K562 (cell line): ENCODE data around the gene SLC7A14. TPM values are rescaled to one million over a fixed set of nuclear protein-coding genes. Genes with fewer than 3 reads are reported as not detected.

Experiments
- ATAC-seq: fragments of 200-7000 bp; cut with Tn5 transposase; 3 replicates; pipeline ENCODE4 v1.9.1; 2020; ENCODE audit warnings: moderate library complexity
- BruUV-seq: library from RNA; stranded (reverse); fragments of 400-500 nt; replicated peaks from 2 replicates; lab custom pipeline; 2021; lab: Mats Ljungman, UMichigan
- CTCF ChIA-PET: fragments of 300-600 bp; formaldehyde crosslinking; extraction: SDS; loops from one replicate; lab custom pipeline; 2021; ENCODE audit warnings: low intra/inter-chr PET ratio; lab: Yijun Ruan, JAX
- POLR2A ChIA-PET: fragments of 300-600, 350-650 bp; sonication (Branson Sonifier 250); formaldehyde crosslinking; extraction: SDS; loops from one replicate; lab custom pipeline; 2021; ENCODE audit warnings: antibody characterized with exemption, inconsistent platforms; lab: Yijun Ruan, JAX
- DNase-seq, 4 experiments: peaks; one replicate each; pipeline versions ENCODE4 v3.0.0 to v3.0.0-alpha.2; 2011 to 2018; ENCODE audit warnings: low spot score in 3 of 4, mixed read lengths in 3 of 4; ENCODE audit errors: extremely low read depth in 1 of 4
- FAIRE-seq: peaks from 2 replicates; lab custom pipeline; 2011; peaks lifted over from hg19 to GRCh38; lab: Jason Lieb, UNC
- H2AFZ ChIP-seq: 2 replicates; pipeline ENCODE4 v1.6.0; 2011; ENCODE audit warnings: low read depth, low read length, control low read depth, inconsistent platforms
- H3K27ac ChIP-seq: fragments of 200-600 bp; 3 replicates; pipeline ENCODE4 v1.8.0; 2011; ENCODE audit warnings: low read depth, mild to moderate bottlenecking, control low read depth, inconsistent platforms, low read length, moderate library complexity, mixed read lengths; ENCODE audit errors: extremely low read depth
- H3K27me3 ChIP-seq, 2 experiments: fragments of 300-600 bp in 1 of 2; 2 replicates in 1 of 2; 3 replicates in 1 of 2; pipeline versions ENCODE4 v1.6.0 to v1.8.0; 2011; ENCODE audit warnings: inconsistent platforms in 2 of 2, low read length in 2 of 2, mild to moderate bottlenecking in 1 of 2, mixed read lengths in 1 of 2, moderate library complexity in 1 of 2; ENCODE audit not compliant: control insufficient read depth in 2 of 2, insufficient read depth in 2 of 2
- H3K36me3 ChIP-seq: fragments of 300-600 bp; 3 replicates; pipeline ENCODE4 v1.8.0; 2011; ENCODE audit warnings: mild to moderate bottlenecking, low read length, inconsistent platforms; ENCODE audit not compliant: control insufficient read depth, insufficient read depth
- H3K4me1 ChIP-seq, 2 experiments: fragments of 200-600 bp in 1 of 2; replicated peaks in 1 of 2; 2 replicates in 1 of 2; 3 replicates in 1 of 2; pipeline versions ENCODE4 v1.5.1 to v1.8.0; 2011; ENCODE audit warnings: inconsistent platforms in 2 of 2, low read length in 2 of 2, mild to moderate bottlenecking in 1 of 2, mixed read lengths in 1 of 2, moderate library complexity in 1 of 2; ENCODE audit not compliant: control insufficient read depth in 2 of 2, insufficient read depth in 2 of 2
- H3K4me2 ChIP-seq: 2 replicates; pipeline ENCODE4 v1.6.1; 2011; ENCODE audit warnings: low read length, control low read depth, inconsistent platforms, mixed read lengths; ENCODE audit not compliant: insufficient read depth
- H3K4me3 ChIP-seq: fragments of 200-600 bp; sonication (generic), shearing (Covaris generic); 2 replicates; pipeline ENCODE4 v1.5.1; 2016; ENCODE audit warnings: control low read depth, inconsistent platforms
- H3K79me2 ChIP-seq: fragments of 200-600 bp; 3 replicates; pipeline ENCODE4 v1.8.0; 2011; ENCODE audit warnings: low read length, inconsistent platforms; ENCODE audit not compliant: control insufficient read depth, insufficient read depth
- H3K9ac ChIP-seq, 2 experiments: 2 replicates each; pipeline versions ENCODE4 v1.6.0 to v1.6.1; 2011; ENCODE audit warnings: low read depth in 2 of 2, low read length in 2 of 2, control low read depth in 1 of 2, inconsistent platforms in 1 of 2, mild to moderate bottlenecking in 1 of 2, mixed read lengths in 1 of 2; ENCODE audit not compliant: insufficient read depth in 1 of 2
- H3K9me1 ChIP-seq: one replicate; pipeline ENCODE4 v1.6.0; 2011; ENCODE audit warnings: inconsistent platforms, mild to moderate bottlenecking, low read length, moderate library complexity; ENCODE audit not compliant: control insufficient read depth, insufficient read depth
- H3K9me3 ChIP-seq: replicated peaks from 2 replicates; pipeline ENCODE4 v1.5.1; 2011; ENCODE audit warnings: low read depth, low read length, inconsistent platforms; ENCODE audit not compliant: control insufficient read depth, insufficient read depth
- H4K20me1 ChIP-seq: replicated peaks from 2 replicates; pipeline ENCODE4 v1.6.1; 2011; ENCODE audit warnings: low read length, inconsistent platforms, mixed read lengths; ENCODE audit not compliant: control insufficient read depth, insufficient read depth
- ARID4B ChIP-seq: sonication (generic); formaldehyde crosslinking; IDR thresholded peaks from 2 replicates; pipeline ENCODE4 v1.8.0; 2022; ENCODE audit warnings: mild to moderate bottlenecking, missing genetic modification reagents
- C11orf30 ChIP-seq: fragments of 450-650 bp; IDR thresholded peaks from 2 replicates; pipeline ENCODE4 v1.6.1; 2016; ENCODE audit warnings: low read depth, mild to moderate bottlenecking
- CAMTA2 ChIP-seq: fragments of 250-450 bp; sonication (Bioruptor Pico); conservative IDR thresholded peaks from 2 replicates; pipeline ENCODE4 v1.5.1; 2022
- FUS ChIP-seq: fragments of 200-400 bp; formaldehyde crosslinking; optimal IDR thresholded peaks from 2 replicates; pipeline ENCODE3; 2017; ENCODE audit warnings: low read depth, low read length
- HMG20A ChIP-seq: fragments of 450-650 bp; formaldehyde crosslinking; conservative IDR thresholded peaks from 2 replicates; pipeline ENCODE4 v1.4.0; 2020; ENCODE audit warnings: mild to moderate bottlenecking, mixed read lengths
- MAFG ChIP-seq: fragments of 450-650 bp; conservative IDR thresholded peaks from 2 replicates; pipeline ENCODE4 v1.6.1; 2016; ENCODE audit warnings: missing genetic modification characterization, missing compliant biosample characterization
- NFRKB ChIP-seq: fragments of 450-650 bp; IDR thresholded peaks from 2 replicates; pipeline ENCODE4 v1.6.1; 2016; ENCODE audit warnings: low read depth
- TCF7L2 ChIP-seq: fragments of 150-350 bp; IDR thresholded peaks from 2 replicates; pipeline ENCODE4 v1.6.1; 2016; ENCODE audit warnings: low read depth, mild to moderate bottlenecking, low read length, moderate library complexity
- ZFP91 ChIP-seq: sonication (generic); formaldehyde crosslinking; IDR thresholded peaks from 2 replicates; pipeline ENCODE4 v1.8.0; 2022; ENCODE audit warnings: mild to moderate bottlenecking, missing genetic modification reagents
- ZKSCAN3 ChIP-seq: fragments of 250-450 bp; sonication (Bioruptor Pico); IDR thresholded peaks from 2 replicates; pipeline ENCODE4 v1.4.0; 2020
- ZNF316 ChIP-seq: fragments of 450-650 bp; IDR thresholded peaks from 2 replicates; pipeline ENCODE4 v1.6.1; 2016
- WGBS: fragments of 100-300 bp; shearing (Covaris generic); methylation state at CpG from one replicate; pipeline ENCODE4 v1.1.6; 2016; ENCODE audit warnings: low coverage, mixed read lengths; ENCODE audit not compliant: insufficient coverage; ENCODE audit errors: missing lambda C conversion rate; 5-methylcytosine and 5-hydroxymethylcytosine counted together
- in situ Hi-C: fragments of 300-500 bp; cut with MboI; formaldehyde crosslinking; loops from 4 replicates; pipeline ENCODE4 v1.15.0; 2018; ENCODE audit warnings: inconsistent platforms, mixed read lengths
- intact Hi-C: fragments of 100-400 bp; cut with micrococcal nuclease; formaldehyde crosslinking; loops from 2 replicates; pipeline ENCODE4 v1.14.2; 2022
- polyA plus RNA-seq, 8 experiments: library from polyadenylated mRNA; depleted of rRNA in 4 of 8; stranded (reverse) in 5 of 8; unstranded in 3 of 8; fragments of >200 nt; fragmentation: Nextera tagmentation in 2 of 8; fragmentation: Illumina TruSeq in 1 of 8; extraction: Ambion mirVana in 2 of 8; extraction: Trizol in 1 of 8; gene quantifications; 2 replicates each; pipeline versions ENCODE4 v1.2.1 to v1.2.3, GENCODE V29; 2011 to 2014; ENCODE audit warnings: inconsistent platforms in 1 of 8, missing spikeins in 1 of 8
- total RNA-seq, 7 experiments: library from RNA; depleted of rRNA in 6 of 7; stranded (reverse); fragments of >200 nt in 6 of 7; fragmentation: Illumina TruSeq in 2 of 7; extraction: Trizol in 2 of 7; gene quantifications; 2 replicates each; pipeline versions ENCODE4 v1.2.1 to v1.2.3, GENCODE V29; 2011 to 2021; ENCODE audit warnings: low replicate concordance in 1 of 7

SLC7A14 gene
- total and polyA plus RNA-seq, 9 of the 15 experiments (the other 6 are each of a cell fraction or from before 2014, with no cell fraction given), result not detected

GRCh38 chr3:170438836-170439235, 147.0 kb downstream of the SLC7A14 start:
- H3K36me3 ChIP-seq, result no peaks in the 10 kb centered on the region
- H3K4me1 ChIP-seq, result peaks cover 3 to 6% of the 10 kb centered on the region in 2 experiments; a peak in 2 of 5 replicates
- 5% methylated on average over 1 of the region's 1 CpG for WGBS
- in situ Hi-C loops (no loop called here), intact Hi-C loops (no loop called here)
- no peak overlapping the region for H3K9ac ChIP-seq
- ChIA-PET CTCF (no interaction called here), POLR2A (interaction anchor here (1.1 to 1.7 kb wide), 3 partner anchors 10 to 13 kb away, joined by 3 to 5 read pairs (median 5); no protein-coding TSS in a partner anchor)
- no peaks in the 10 kb centered on the region for H3K79me2 ChIP-seq
- H4K20me1 ChIP-seq, result no peaks in the 10 kb centered on the region
- H3K27me3 ChIP-seq, result peaks cover 0 to 8% of the 10 kb centered on the region in 2 experiments; a peak in 1 of 5 replicates
- H3K27ac ChIP-seq, result no peak overlapping the region
- H3K9me3 ChIP-seq, result no peaks in the 10 kb centered on the region
- no peak for FAIRE-seq
- H3K4me2 ChIP-seq, result no peak overlapping the region
- H2AFZ ChIP-seq, result no peak overlapping the region
- DNase-seq, result no peak
- ATAC-seq, result no peak
- TF ChIP-seq ZKSCAN3 (CRISPR knock-in tag) (no peak), C11orf30 (peak; percentile 80), ARID4B (CRISPR knock-in tag) (no peak), CAMTA2 (CRISPR knock-in tag) (no peak), TCF7L2 (no peak), NFRKB (no peak), ZFP91 (CRISPR knock-in tag) (no peak), FUS (no peak), ZNF316 (peak; percentile 94), MAFG (peak; percentile 48; the same call in 1 of the 2 replicates), HMG20A (CRISPR knock-in tag) (no peak)
- H3K4me3 ChIP-seq, result no peak overlapping the region
- H3K9me1 ChIP-seq, result no peaks in the 10 kb centered on the region
- no TSS peak for BruUV-seq
